ENCODE data around the gene CLEC3A.
"Not testable (repeated sequence)": the region's sequence is repeated elsewhere in the genome, so short reads cannot be mapped to it uniquely, and the experiment has no call there.

The CLEC3A gene

DNA sequence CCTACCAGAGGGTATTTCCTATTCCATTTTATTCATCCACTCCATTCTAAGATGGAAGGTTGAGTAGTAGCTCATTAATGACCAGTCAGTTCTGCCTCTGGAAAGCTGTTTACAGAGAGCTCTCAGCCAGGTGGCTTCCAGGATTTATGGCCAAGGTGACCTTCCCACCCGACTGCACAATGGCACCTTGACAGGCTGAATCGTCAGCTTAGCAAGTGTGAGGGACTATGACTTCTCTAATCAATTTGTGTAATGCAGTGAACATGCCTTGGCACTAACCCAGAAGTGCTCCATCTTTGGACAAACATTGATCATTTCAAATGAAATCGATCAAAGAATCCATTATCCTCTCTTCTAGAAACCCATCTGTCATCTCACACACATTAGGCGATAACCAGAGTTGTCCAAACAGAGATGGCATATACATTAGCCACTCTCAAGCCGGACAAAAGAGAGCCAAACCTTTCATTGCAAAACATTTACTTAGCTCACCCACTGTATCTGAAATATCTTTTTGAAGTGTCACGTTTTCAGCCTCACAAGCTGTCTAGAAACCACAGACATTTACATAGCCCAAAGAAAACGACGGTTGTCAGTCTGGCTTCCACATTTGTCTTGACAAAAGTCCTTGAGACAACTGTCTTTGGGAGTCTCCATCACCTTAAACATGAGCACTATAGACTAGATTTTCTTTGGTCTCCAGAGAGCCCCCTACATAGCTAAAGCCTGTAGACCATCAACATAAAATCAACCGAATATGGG, 35.6 kb downstream of the CLEC3A start:
- Histone ChIP-seq H3K79me2 (ENCODE audit: control insufficient read depth, low read length) (no peaks in the 10 kb centered on the region), H4K20me1 (ENCODE audit: control insufficient read depth, insufficient read depth, low read depth, low read length) (no peaks in the 10 kb centered on the region), H3K9me2 (replicated peaks; ENCODE audit: control insufficient read depth, low read length) (no peaks in the 10 kb centered on the region), H3K4me1 (ENCODE audit: control insufficient read depth, low read length) (no peaks in the 10 kb centered on the region), H3K9me3 (ENCODE audit: control insufficient read depth, insufficient read depth, low read length) (no peaks in the 10 kb centered on the region), H3K4me2 (ENCODE audit: low read length) (no peak overlapping the region), H3F3A (ENCODE audit: control insufficient read depth, insufficient read depth) (no peaks in the 10 kb centered on the region), H3K27ac (ENCODE audit: low read depth, low read length) (no peak overlapping the region), H3K36me3 (ENCODE audit: control insufficient read depth, low read length) (no peaks in the 10 kb centered on the region), H3K27me3 (ENCODE audit: control insufficient read depth, low read length) (no peaks in the 10 kb centered on the region), H3K4me3 (ENCODE audit: low read length) (no peak overlapping the region)
- TF ChIP-seq, protein P1, sequence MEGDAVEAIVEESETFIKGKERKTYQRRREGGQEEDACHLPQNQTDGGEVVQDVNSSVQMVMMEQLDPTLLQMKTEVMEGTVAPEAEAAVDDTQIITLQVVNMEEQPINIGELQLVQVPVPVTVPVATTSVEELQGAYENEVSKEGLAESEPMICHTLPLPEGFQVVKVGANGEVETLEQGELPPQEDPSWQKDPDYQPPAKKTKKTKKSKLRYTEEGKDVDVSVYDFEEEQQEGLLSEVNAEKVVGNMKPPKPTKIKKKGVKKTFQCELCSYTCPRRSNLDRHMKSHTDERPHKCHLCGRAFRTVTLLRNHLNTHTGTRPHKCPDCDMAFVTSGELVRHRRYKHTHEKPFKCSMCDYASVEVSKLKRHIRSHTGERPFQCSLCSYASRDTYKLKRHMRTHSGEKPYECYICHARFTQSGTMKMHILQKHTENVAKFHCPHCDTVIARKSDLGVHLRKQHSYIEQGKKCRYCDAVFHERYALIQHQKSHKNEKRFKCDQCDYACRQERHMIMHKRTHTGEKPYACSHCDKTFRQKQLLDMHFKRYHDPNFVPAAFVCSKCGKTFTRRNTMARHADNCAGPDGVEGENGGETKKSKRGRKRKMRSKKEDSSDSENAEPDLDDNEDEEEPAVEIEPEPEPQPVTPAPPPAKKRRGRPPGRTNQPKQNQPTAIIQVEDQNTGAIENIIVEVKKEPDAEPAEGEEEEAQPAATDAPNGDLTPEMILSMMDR (IDR thresholded peaks at IDR 0.05; ENCODE audit: low read depth, low read length, poor library complexity, severe bottlenecking), result no peak
- TF ChIP-seq EZH2phosphoT487 (IDR thresholded peaks at IDR 0.05; ENCODE audit: borderline replicate concordance, low read length), result no peak

DNA sequence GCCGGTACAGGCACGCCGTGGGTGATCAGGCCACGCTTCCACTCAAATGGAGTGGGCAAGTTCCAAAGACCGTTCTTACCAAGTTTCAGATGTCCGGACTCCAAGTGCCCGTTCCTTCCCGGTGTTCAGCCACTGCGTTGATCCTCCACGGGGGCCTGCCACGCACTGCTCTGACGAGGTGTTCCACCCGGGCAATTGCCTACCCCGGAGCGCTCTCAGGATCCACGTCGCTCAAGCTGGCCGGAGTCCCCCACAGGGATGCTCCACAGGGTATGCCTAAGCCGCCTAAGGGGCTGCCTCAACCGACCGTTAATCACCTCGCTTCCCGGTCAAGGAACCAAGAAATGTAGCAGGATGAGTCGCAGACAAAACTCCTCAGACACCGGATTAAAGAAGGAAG, 37.5 kb downstream of the CLEC3A start:
- H3K4me3 ChIP-seq (ENCODE audit: low read length); H3K27me3 ChIP-seq (ENCODE audit: control insufficient read depth, low read length); H3K9me2 ChIP-seq (replicated peaks; ENCODE audit: control insufficient read depth, low read length); H3K36me3 ChIP-seq (ENCODE audit: control insufficient read depth, low read length); H3F3A ChIP-seq (ENCODE audit: control insufficient read depth, insufficient read depth); H3K9me3 ChIP-seq (ENCODE audit: control insufficient read depth, insufficient read depth, low read length); H3K4me1 ChIP-seq (ENCODE audit: control insufficient read depth, low read length); H3K27ac ChIP-seq (ENCODE audit: low read depth, low read length); H3K79me2 ChIP-seq (ENCODE audit: control insufficient read depth, low read length); H4K20me1 ChIP-seq (ENCODE audit: control insufficient read depth, insufficient read depth, low read depth, low read length); H3K4me2 ChIP-seq (ENCODE audit: low read length): not testable (repeated sequence)

DNA sequence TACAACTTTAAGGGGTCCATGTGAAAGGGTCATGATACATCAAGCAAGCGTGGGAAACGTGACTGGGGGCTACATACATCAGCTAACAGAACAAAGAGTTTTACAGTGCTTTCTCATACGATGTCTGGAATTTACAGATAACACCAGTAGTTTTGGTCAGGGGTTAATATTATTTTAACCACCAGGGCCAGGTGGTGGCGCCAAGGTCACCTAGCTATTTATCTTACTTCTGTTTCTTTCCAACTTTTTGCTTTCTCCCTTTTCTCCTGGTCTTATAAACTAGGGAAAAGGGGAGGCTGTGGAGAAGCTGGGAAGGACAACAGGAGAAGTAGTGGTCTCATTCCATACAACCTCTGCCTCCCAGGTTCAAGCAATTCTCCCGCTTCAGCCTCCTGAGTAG, 37.9 kb downstream of the CLEC3A start:
- Histone ChIP-seq H3K27ac (ENCODE audit: low read depth, low read length) (no peak overlapping the region), H3K9me3 (ENCODE audit: control insufficient read depth, insufficient read depth, low read length) (no peaks in the 10 kb centered on the region), H3K4me3 (ENCODE audit: low read length) (no peak overlapping the region), H3K27me3 (ENCODE audit: control insufficient read depth, low read length) (no peaks in the 10 kb centered on the region), H4K20me1 (ENCODE audit: control insufficient read depth, insufficient read depth, low read depth, low read length) (no peaks in the 10 kb centered on the region), H3K4me2 (ENCODE audit: low read length) (no peak overlapping the region), H3F3A (ENCODE audit: control insufficient read depth, insufficient read depth) (no peaks in the 10 kb centered on the region), H3K9me2 (replicated peaks; ENCODE audit: control insufficient read depth, low read length) (no peaks in the 10 kb centered on the region), H3K4me1 (ENCODE audit: control insufficient read depth, low read length) (no peaks in the 10 kb centered on the region), H3K79me2 (ENCODE audit: control insufficient read depth, low read length) (no peaks in the 10 kb centered on the region), H3K36me3 (ENCODE audit: control insufficient read depth, low read length) (no peaks in the 10 kb centered on the region)
- TF ChIP-seq EZH2phosphoT487 (IDR thresholded peaks at IDR 0.05; ENCODE audit: borderline replicate concordance, low read length), result no peak
- TF ChIP-seq, protein P1 (IDR thresholded peaks at IDR 0.05; ENCODE audit: low read depth, low read length, poor library complexity, severe bottlenecking), result peak; percentile 13

DNA sequence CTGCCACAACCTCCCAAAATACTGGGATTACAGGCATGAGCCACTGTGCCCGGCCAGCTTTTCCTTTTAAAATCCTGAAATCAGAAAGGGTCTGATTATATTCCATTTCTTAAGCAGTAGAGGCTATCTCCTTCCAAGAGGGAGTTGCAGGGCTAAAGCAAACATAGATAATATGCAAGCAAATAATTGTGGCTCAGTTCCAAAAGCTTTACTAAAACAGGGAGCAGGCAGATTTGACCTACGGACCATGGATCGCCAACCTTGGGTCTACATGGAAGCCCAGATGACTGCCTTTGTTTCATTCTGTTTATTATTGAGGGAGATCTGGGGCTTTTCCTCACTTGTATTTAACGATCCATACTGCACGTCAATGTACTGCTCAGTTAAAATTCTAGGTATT, 38.5 kb downstream of the CLEC3A start:
- H3K9me2 ChIP-seq (replicated peaks; ENCODE audit: control insufficient read depth, low read length), result no peaks in the 10 kb centered on the region
- no peak overlapping the region for H3K27ac ChIP-seq (ENCODE audit: low read depth, low read length)
- H3K9me3 ChIP-seq (ENCODE audit: control insufficient read depth, insufficient read depth, low read length), result no peaks in the 10 kb centered on the region
- no peak overlapping the region for H3K4me3 ChIP-seq (ENCODE audit: low read length)
- no peaks in the 10 kb centered on the region for H3F3A ChIP-seq (ENCODE audit: control insufficient read depth, insufficient read depth)
- H3K36me3 ChIP-seq (ENCODE audit: control insufficient read depth, low read length), result no peaks in the 10 kb centered on the region
- H3K4me1 ChIP-seq (ENCODE audit: control insufficient read depth, low read length), result no peaks in the 10 kb centered on the region
- no peaks in the 10 kb centered on the region for H3K27me3 ChIP-seq (ENCODE audit: control insufficient read depth, low read length)
- TF ChIP-seq EZH2phosphoT487 (IDR thresholded peaks at IDR 0.05; ENCODE audit: borderline replicate concordance, low read length), result no peak
- TF ChIP-seq, protein P1 (IDR thresholded peaks at IDR 0.05; ENCODE audit: low read depth, low read length, poor library complexity, severe bottlenecking), result no peak
- H3K4me2 ChIP-seq (ENCODE audit: low read length), result no peak overlapping the region
- H4K20me1 ChIP-seq (ENCODE audit: control insufficient read depth, insufficient read depth, low read depth, low read length), result no peaks in the 10 kb centered on the region
- H3K79me2 ChIP-seq (ENCODE audit: control insufficient read depth, low read length), result no peaks in the 10 kb centered on the region
